ENCODE measurements around the gene EPHA2. TPM values are rescaled to one million over a fixed set of nuclear protein-coding genes. Genes with fewer than 3 reads are reported as not detected.

EPHA2 gene
- total and polyA plus RNA-seq, 4 donors, result 17.5 to 35.6 (median 20.5) TPM

DNA sequence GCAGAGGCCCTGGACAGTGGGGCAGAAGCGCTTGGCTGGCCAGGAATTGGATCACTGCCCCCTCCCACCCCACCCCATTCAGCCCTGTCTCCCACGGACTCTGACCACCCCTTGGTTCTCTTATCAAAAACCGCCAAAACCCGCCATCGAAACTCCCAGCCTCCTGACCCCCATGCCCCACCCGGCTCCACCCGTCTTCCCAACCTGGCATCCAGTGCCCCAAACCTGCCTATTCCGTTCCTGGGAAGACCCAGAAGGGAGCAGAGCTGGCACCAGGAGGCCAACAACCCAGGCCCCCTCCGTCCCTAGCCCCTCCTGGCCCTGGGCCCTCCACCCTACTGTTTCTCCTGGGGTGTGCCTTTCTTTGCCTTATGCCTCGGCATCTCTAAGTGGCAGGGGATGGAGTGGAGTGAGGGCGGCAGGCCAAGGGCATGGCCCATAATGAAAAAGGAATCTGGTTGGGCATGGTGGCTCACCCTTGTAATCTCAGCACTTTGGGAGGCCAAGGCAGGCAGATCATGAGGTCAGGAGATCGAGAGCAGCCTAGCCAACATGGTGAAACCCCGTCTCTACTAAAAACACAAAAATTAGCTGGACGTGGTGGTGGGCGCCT is 16.5 kb upstream of the EPHA2 start:
- no peak overlapping the region for H3K9ac ChIP-seq (ENCODE audit: insufficient read depth in 1 of 2, low read length in 2 of 2)
- no peaks in the 10 kb centered on the region for H3K27me3 ChIP-seq (ENCODE audit: control insufficient read depth in 3 of 3, insufficient read depth in 3 of 3, low read length in 2 of 3)
- no peak overlapping the region for H3K4me3 ChIP-seq
- no peaks in the 10 kb centered on the region for H3K9me3 ChIP-seq (ENCODE audit: control insufficient read depth in 4 of 4, insufficient read depth in 3 of 4, low read length in 3 of 4)
- 85 to 95% methylated on average over 13 to 15 of the region's 15 CpGs for WGBS, 2 donors
- H3K4me1 ChIP-seq (ENCODE audit: control insufficient read depth in 5 of 5, insufficient read depth in 5 of 5, low read length in 5 of 5), result peaks cover 0 to 43% (median 10%) of the 10 kb centered on the region in 5 donors
- no peak overlapping the region for H3K27ac ChIP-seq (ENCODE audit: low read depth in 1 of 2, low read length in 1 of 2)
- ATAC-seq (ENCODE audit: insufficient read depth, low FRiP score), result no peak
- TF ChIP-seq, protein P1, sequence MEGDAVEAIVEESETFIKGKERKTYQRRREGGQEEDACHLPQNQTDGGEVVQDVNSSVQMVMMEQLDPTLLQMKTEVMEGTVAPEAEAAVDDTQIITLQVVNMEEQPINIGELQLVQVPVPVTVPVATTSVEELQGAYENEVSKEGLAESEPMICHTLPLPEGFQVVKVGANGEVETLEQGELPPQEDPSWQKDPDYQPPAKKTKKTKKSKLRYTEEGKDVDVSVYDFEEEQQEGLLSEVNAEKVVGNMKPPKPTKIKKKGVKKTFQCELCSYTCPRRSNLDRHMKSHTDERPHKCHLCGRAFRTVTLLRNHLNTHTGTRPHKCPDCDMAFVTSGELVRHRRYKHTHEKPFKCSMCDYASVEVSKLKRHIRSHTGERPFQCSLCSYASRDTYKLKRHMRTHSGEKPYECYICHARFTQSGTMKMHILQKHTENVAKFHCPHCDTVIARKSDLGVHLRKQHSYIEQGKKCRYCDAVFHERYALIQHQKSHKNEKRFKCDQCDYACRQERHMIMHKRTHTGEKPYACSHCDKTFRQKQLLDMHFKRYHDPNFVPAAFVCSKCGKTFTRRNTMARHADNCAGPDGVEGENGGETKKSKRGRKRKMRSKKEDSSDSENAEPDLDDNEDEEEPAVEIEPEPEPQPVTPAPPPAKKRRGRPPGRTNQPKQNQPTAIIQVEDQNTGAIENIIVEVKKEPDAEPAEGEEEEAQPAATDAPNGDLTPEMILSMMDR (IDR thresholded peaks at IDR 0.05; ENCODE audit: control extremely low read depth, extremely low read depth), result no peak
- no peak for DNase-seq
- H3K36me3 ChIP-seq (ENCODE audit: control insufficient read depth in 4 of 4, insufficient read depth in 4 of 4, low read length in 4 of 4), result no peaks in the 10 kb centered on the region

DNA sequence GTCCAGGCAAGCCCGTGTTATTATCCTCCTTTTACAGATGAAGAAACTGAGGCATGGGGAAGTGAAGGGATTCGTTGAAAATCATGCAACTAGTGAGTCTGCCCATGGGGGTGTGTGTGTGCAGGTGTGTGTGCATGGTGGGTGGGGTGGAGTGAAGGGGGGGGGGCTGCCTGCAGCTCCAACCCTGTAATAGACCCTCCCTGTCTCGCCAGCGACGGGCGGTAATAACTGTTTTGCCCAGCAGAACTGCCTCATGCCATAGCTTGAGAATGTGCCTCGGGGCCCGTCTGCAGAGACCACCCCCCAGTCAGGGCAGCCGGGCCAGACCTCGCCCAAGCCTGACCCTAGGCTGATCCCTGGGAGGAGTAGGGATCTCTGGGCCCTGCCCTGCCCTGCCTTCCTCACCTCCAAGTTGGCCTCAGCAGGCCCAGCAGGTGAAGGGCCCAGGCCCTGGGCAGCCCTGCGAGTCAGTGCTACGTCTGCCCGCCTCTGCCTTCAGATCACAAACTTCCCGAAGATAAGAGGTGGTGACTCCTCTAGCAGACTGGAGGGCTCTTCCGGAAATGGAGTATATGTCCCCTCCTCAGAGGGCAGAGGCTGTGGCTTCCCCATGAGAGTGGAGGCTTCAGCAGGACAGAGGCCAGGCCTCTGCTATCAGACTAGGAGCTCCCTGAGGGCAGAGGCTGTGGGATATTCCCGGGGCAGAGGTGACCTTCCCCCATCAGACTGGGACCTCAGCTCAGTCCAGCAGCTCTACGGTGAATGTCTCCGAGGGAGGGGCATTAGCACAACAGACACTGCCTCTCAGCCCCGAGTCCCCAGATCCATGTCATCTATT is 15.7 kb upstream of the EPHA2 start:
- ATAC-seq (ENCODE audit: insufficient read depth, low FRiP score), result no peak
- no peak overlapping the region for H3K9ac ChIP-seq (ENCODE audit: insufficient read depth in 1 of 2, low read length in 2 of 2)
- H3K9me3 ChIP-seq (ENCODE audit: control insufficient read depth in 4 of 4, insufficient read depth in 3 of 4, low read length in 3 of 4), result no peaks in the 10 kb centered on the region
- no peak for DNase-seq
- 92 to 93% methylated on average over 19 of the region's 19 CpGs for WGBS, 2 donors
- H3K27ac ChIP-seq (ENCODE audit: low read depth in 1 of 2, low read length in 1 of 2), result no peak overlapping the region
- H3K4me3 ChIP-seq, result no peak overlapping the region
- no peaks in the 10 kb centered on the region for H3K36me3 ChIP-seq (ENCODE audit: control insufficient read depth in 4 of 4, insufficient read depth in 4 of 4, low read length in 4 of 4)
- H3K27me3 ChIP-seq (ENCODE audit: control insufficient read depth in 3 of 3, insufficient read depth in 3 of 3, low read length in 2 of 3), result no peaks in the 10 kb centered on the region
- H3K4me1 ChIP-seq (ENCODE audit: control insufficient read depth in 5 of 5, insufficient read depth in 5 of 5, low read length in 5 of 5), result peaks cover 0 to 35% (median 8%) of the 10 kb centered on the region in 5 donors
- TF ChIP-seq, protein P1 (IDR thresholded peaks at IDR 0.05; ENCODE audit: control extremely low read depth, extremely low read depth), result no peak

DNA sequence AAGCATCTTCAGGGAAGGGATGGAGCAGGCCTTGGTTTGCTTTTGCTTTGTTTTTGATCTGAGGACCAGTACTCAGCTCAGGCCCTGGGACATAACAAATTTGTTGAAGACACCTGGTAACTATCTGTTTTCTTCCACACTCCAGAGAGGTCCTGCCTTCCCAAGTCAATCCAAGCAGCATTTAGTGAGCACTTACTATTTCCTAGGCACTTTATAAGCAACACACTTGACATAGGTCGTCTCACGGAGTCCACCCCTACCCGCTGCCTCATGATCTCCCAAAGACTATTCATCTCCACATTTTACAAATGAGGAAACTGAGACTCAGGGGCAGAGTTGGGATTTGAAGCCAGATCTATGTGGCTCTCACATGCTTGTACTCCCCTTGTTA is 14.4 kb upstream of the EPHA2 start:
- no peak overlapping the region for H3K27ac ChIP-seq (ENCODE audit: low read depth in 1 of 2, low read length in 1 of 2)
- no peaks in the 10 kb centered on the region for H3K27me3 ChIP-seq (ENCODE audit: control insufficient read depth in 3 of 3, insufficient read depth in 3 of 3, low read length in 2 of 3)
- no peaks in the 10 kb centered on the region for H3K36me3 ChIP-seq (ENCODE audit: control insufficient read depth in 4 of 4, insufficient read depth in 4 of 4, low read length in 4 of 4)
- no peak overlapping the region for H3K4me3 ChIP-seq
- DNase-seq (no peak), ATAC-seq (ENCODE audit: insufficient read depth, low FRiP score) (no peak)
- H3K4me1 ChIP-seq (ENCODE audit: control insufficient read depth in 5 of 5, insufficient read depth in 5 of 5, low read length in 5 of 5), result peaks cover 0 to 29% (median 5%) of the 10 kb centered on the region in 5 donors
- TF ChIP-seq, protein P1 (IDR thresholded peaks at IDR 0.05; ENCODE audit: control extremely low read depth, extremely low read depth), result no peak
- H3K9me3 ChIP-seq (ENCODE audit: control insufficient read depth in 4 of 4, insufficient read depth in 3 of 4, low read length in 3 of 4), result no peaks in the 10 kb centered on the region
- H3K9ac ChIP-seq (ENCODE audit: insufficient read depth in 1 of 2, low read length in 2 of 2), result no peak overlapping the region
- WGBS, 2 donors, result 94 to 97% methylated on average over 3 of the region's 3 CpGs

Data from lung (tissue), 12 donors.